K562 (cell line): ENCODE data around the gene SUSD5.

ENCODE experiments used
- JUNB ChIP-seq: fragments of 450-650 bp; formaldehyde crosslinking; conservative IDR thresholded peaks from 2 replicates; pipeline ENCODE4 v1.4.0; 2020; ENCODE audit warnings: mild to moderate bottlenecking
- RCOR1 ChIP-seq, 2 experiments: IDR thresholded peaks; 2 replicates each; pipeline ENCODE4 v1.6.1; 2012; ENCODE audit warnings: low read depth in 2 of 2, low read length in 2 of 2, borderline replicate concordance in 1 of 2, improper control_type of control experiment in 1 of 2
- SMAD3 ChIP-seq: fragments of 450-650 bp; formaldehyde crosslinking; conservative IDR thresholded peaks from 2 replicates; pipeline ENCODE4 v1.4.0; 2020; ENCODE audit warnings: mild to moderate bottlenecking
- TCF7L2 ChIP-seq: fragments of 150-350 bp; IDR thresholded peaks from 2 replicates; pipeline ENCODE4 v1.6.1; 2016; ENCODE audit warnings: low read depth, mild to moderate bottlenecking, low read length, moderate library complexity
- ZZZ3 ChIP-seq: fragments of 450-650 bp; IDR thresholded peaks from 2 replicates; pipeline ENCODE4 v1.6.1; 2016; ENCODE audit warnings: antibody characterized with exemption, mild to moderate bottlenecking, moderate library complexity
- TF ChIP-seq, protein P1 (sequence below), 3 experiments: IDR thresholded peaks in 2 of 3; conservative IDR thresholded peaks in 1 of 3; 2 replicates each; pipeline ENCODE4 v1.5.1; 2011 to 2012; ENCODE audit warnings: low read length in 3 of 3, mild to moderate bottlenecking in 3 of 3, control low read depth in 2 of 3, improper control_type of control experiment in 1 of 3, inconsistent platforms in 1 of 3, low read depth in 1 of 3, mixed read lengths in 1 of 3, moderate library complexity in 1 of 3; ENCODE audit not compliant: insufficient read depth in 2 of 3
- TF ChIP-seq, protein P2 (sequence below): sonication (generic); formaldehyde crosslinking; IDR thresholded peaks from 2 replicates; pipeline ENCODE4 v1.8.0; 2022; ENCODE audit warnings: mild to moderate bottlenecking, missing genetic modification reagents, borderline replicate concordance

DNA sequence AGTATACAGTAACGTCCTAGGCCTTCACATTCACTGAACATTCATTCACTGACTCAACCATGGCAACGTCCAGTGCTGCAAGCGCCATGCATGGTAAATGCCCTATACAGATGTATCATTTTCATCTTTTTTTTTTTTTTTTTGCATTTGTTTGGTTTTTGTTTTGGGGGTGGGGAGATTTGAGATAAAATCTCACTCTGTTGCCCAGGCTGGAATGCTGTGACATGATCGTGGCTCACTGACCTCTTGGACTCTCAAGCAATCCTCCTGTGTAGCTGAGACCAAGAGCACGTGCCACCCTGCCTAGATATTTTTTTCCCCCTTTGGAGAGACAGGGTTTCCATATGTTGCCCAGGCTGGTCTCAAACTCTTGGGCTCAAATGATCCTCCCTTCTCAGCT is 37.4 kb downstream of the SUSD5 start:
- TF ChIP-seq RCOR1 (IDR thresholded peaks at IDR 0.05; ENCODE audit: borderline replicate concordance in 1 of 2, low read depth in 2 of 2, low read length in 2 of 2): no peak
- TF ChIP-seq, protein P1, sequence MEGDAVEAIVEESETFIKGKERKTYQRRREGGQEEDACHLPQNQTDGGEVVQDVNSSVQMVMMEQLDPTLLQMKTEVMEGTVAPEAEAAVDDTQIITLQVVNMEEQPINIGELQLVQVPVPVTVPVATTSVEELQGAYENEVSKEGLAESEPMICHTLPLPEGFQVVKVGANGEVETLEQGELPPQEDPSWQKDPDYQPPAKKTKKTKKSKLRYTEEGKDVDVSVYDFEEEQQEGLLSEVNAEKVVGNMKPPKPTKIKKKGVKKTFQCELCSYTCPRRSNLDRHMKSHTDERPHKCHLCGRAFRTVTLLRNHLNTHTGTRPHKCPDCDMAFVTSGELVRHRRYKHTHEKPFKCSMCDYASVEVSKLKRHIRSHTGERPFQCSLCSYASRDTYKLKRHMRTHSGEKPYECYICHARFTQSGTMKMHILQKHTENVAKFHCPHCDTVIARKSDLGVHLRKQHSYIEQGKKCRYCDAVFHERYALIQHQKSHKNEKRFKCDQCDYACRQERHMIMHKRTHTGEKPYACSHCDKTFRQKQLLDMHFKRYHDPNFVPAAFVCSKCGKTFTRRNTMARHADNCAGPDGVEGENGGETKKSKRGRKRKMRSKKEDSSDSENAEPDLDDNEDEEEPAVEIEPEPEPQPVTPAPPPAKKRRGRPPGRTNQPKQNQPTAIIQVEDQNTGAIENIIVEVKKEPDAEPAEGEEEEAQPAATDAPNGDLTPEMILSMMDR (IDR thresholded peaks at IDR 0.05 in 2 of 3, conservative IDR thresholded peaks at IDR 0.05 in 1 of 3; ENCODE audit: insufficient read depth in 2 of 3, low read depth in 1 of 3, low read length in 3 of 3): no peak
- TF ChIP-seq, protein P2, sequence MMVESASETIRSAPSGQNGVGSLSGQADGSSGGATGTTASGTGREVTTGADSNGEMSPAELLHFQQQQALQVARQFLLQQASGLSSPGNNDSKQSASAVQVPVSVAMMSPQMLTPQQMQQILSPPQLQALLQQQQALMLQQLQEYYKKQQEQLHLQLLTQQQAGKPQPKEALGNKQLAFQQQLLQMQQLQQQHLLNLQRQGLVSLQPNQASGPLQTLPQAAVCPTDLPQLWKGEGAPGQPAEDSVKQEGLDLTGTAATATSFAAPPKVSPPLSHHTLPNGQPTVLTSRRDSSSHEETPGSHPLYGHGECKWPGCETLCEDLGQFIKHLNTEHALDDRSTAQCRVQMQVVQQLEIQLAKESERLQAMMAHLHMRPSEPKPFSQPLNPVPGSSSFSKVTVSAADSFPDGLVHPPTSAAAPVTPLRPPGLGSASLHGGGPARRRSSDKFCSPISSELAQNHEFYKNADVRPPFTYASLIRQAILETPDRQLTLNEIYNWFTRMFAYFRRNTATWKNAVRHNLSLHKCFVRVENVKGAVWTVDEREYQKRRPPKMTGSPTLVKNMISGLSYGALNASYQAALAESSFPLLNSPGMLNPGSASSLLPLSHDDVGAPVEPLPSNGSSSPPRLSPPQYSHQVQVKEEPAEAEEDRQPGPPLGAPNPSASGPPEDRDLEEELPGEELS (CRISPR knock-in tag): no peak
- TF ChIP-seq SMAD3 (CRISPR knock-in tag): no peak
- TF ChIP-seq ZZZ3: no peak
- no peak for TF ChIP-seq TCF7L2
- TF ChIP-seq JUNB (CRISPR knock-in tag): no peak
